Endothelial cell of umbilical vein (primary cell): ENCODE results near the gene ABCC2. TPM values are rescaled to one million over a fixed set of nuclear protein-coding genes. Genes with fewer than 3 reads are reported as not detected.

Experiments
- BruUV-seq: library from RNA; stranded (reverse); fragments of 400-500 nt; replicated peaks from 2 replicates; lab custom pipeline; 2021; lab: Mats Ljungman, UMichigan
- CTCF ChIA-PET: fragments of 300-600, 350-600 bp; sonication (Branson Sonifier 250); formaldehyde crosslinking; loops from one replicate; lab custom pipeline; 2021; ENCODE audit warnings: antibody characterized with exemption, inconsistent platforms; lab: Charles Lee
- POLR2A ChIA-PET: fragments of 300-600, 350-600 bp; sonication (Branson Sonifier 250); formaldehyde crosslinking; loops from one replicate; lab custom pipeline; 2021; ENCODE audit warnings: antibody characterized with exemption, inconsistent platforms; lab: Charles Lee
- DNase-seq: peaks from one replicate; pipeline ENCODE4 v3.0.0-alpha.2; 2011; ENCODE audit warnings: low read depth, low spot score
- FAIRE-seq: peaks from 2 replicates; lab custom pipeline; 2011; peaks lifted over from hg19 to GRCh38; lab: Jason Lieb, UNC
- H2AFZ ChIP-seq: 2 replicates; pipeline ENCODE4 v1.6.0; 2012; ENCODE audit warnings: low read depth, low read length, control low read depth, inconsistent platforms
- H3K27ac ChIP-seq: 2 replicates; pipeline ENCODE4 v1.5.1; 2011; ENCODE audit warnings: low read depth, mild to moderate bottlenecking, control low read depth, low read length, moderate library complexity; ENCODE audit not compliant: insufficient read depth
- H3K27me3 ChIP-seq, 2 experiments: 2 replicates each; pipeline versions ENCODE4 v1.6.0 to v1.6.1; 2011; ENCODE audit warnings: low read length in 2 of 2, mixed read lengths in 1 of 2; ENCODE audit not compliant: control insufficient read depth in 2 of 2, insufficient read depth in 2 of 2
- H3K36me3 ChIP-seq, 2 experiments: 2 replicates in 1 of 2; 3 replicates in 1 of 2; pipeline ENCODE4 v1.5.1; 2011; ENCODE audit warnings: low read length in 2 of 2, mild to moderate bottlenecking in 1 of 2, moderate library complexity in 1 of 2; ENCODE audit not compliant: control insufficient read depth in 2 of 2, insufficient read depth in 2 of 2; ENCODE audit errors: extremely low read depth in 1 of 2
- H3K4me1 ChIP-seq: 3 replicates; pipeline ENCODE4 v1.5.1; 2011; ENCODE audit warnings: mild to moderate bottlenecking, low read length; ENCODE audit not compliant: control insufficient read depth, insufficient read depth; ENCODE audit errors: extremely low read depth
- H3K4me2 ChIP-seq: 2 replicates; pipeline ENCODE4 v1.6.1; 2011; ENCODE audit warnings: low read length, control low read depth, mixed read lengths; ENCODE audit not compliant: insufficient read depth
- H3K4me3 ChIP-seq, 3 experiments: fragments of 200-600 bp in 1 of 3; sonication (generic), shearing (Covaris generic) in 1 of 3; replicated peaks in 1 of 3; 2 replicates each; pipeline ENCODE4 v1.5.1; 2011 to 2016; ENCODE audit warnings: control low read depth in 3 of 3, low read length in 3 of 3, mild to moderate bottlenecking in 2 of 3, inconsistent platforms in 1 of 3, low read depth in 1 of 3, moderate library complexity in 1 of 3; ENCODE audit not compliant: insufficient read depth in 1 of 3
- H3K79me2 ChIP-seq: 2 replicates; pipeline ENCODE4 v1.6.0; 2012; ENCODE audit warnings: low read length, inconsistent platforms; ENCODE audit not compliant: control insufficient read depth, insufficient read depth
- H3K9ac ChIP-seq: replicated peaks from 2 replicates; pipeline ENCODE3; 2011; ENCODE audit warnings: low read length, control low read depth; ENCODE audit not compliant: insufficient read depth; ENCODE audit errors: extremely low read depth
- H3K9me1 ChIP-seq: replicated peaks from 3 replicates; pipeline ENCODE4 v1.6.0; 2011; ENCODE audit warnings: mild to moderate bottlenecking, low read length; ENCODE audit not compliant: control insufficient read depth, insufficient read depth; ENCODE audit errors: extremely low read depth
- H3K9me3 ChIP-seq: replicated peaks from 2 replicates; pipeline ENCODE4 v1.5.1; 2012; ENCODE audit warnings: low read length, inconsistent platforms; ENCODE audit not compliant: control insufficient read depth, insufficient read depth
- H4K20me1 ChIP-seq: replicated peaks from 2 replicates; pipeline ENCODE3; 2011; ENCODE audit warnings: mild to moderate bottlenecking, low read length; ENCODE audit not compliant: control insufficient read depth, insufficient read depth; ENCODE audit errors: extremely low read depth
- EZH2 ChIP-seq: IDR thresholded peaks from 2 replicates; pipeline ENCODE4 v1.6.1; 2012; ENCODE audit warnings: borderline replicate concordance, low read depth, mild to moderate bottlenecking, moderate library complexity, low read length, inconsistent platforms; ENCODE audit not compliant: severe bottlenecking
- FOS ChIP-seq: IDR thresholded peaks from 2 replicates; pipeline ENCODE4 v1.6.1; 2011; ENCODE audit warnings: mild to moderate bottlenecking, low read length, moderate library complexity, borderline replicate concordance; ENCODE audit not compliant: insufficient read depth
- GATA2 ChIP-seq: IDR thresholded peaks from 2 replicates; pipeline ENCODE4 v1.7.0; 2011; ENCODE audit warnings: low read depth, mild to moderate bottlenecking, moderate library complexity, mixed read lengths, low read length; ENCODE audit not compliant: insufficient read length, insufficient read depth
- JUN ChIP-seq: IDR thresholded peaks from 2 replicates; pipeline ENCODE4 v1.6.1; 2011; ENCODE audit warnings: borderline replicate concordance, low read depth; ENCODE audit not compliant: insufficient read length, insufficient read depth
- MAX ChIP-seq: IDR thresholded peaks from 2 replicates; pipeline ENCODE4 v1.6.1; 2011; ENCODE audit not compliant: insufficient read depth, insufficient read length
- MYC ChIP-seq: IDR thresholded peaks from one replicate; pipeline ENCODE4 v1.6.1; 2011; ENCODE audit warnings: mild to moderate bottlenecking, low read depth, low read length
- POLR2A ChIP-seq: IDR thresholded peaks from 2 replicates; pipeline ENCODE4 v1.6.1; 2012; ENCODE audit warnings: low read depth, mild to moderate bottlenecking, control low read depth, low read length
- POLR2AphosphoS5 ChIP-seq: IDR thresholded peaks from 2 replicates; pipeline ENCODE4 v1.6.1; 2012; ENCODE audit warnings: low read depth, mild to moderate bottlenecking, control low read depth, low read length, moderate library complexity; ENCODE audit not compliant: insufficient read depth
- dilution Hi-C: fragments of 300-500 bp; cut with MboI; formaldehyde crosslinking; loops from one replicate; pipeline ENCODE4 v1.15.0; 2019; ENCODE audit warnings: low sequenced_read_pairs; ENCODE audit not compliant: extremely low pct_ligation_motif_present
- intact Hi-C: fragments of 100-400 bp; cut with micrococcal nuclease; formaldehyde crosslinking; loops from one replicate; pipeline ENCODE4 v1.10.0; 2022
- polyA plus RNA-seq, 4 experiments: library from polyadenylated mRNA; depleted of rRNA in 3 of 4; stranded (reverse) in 3 of 4; unstranded in 1 of 4; fragments of >200 nt; gene quantifications; 2 replicates each; pipeline versions ENCODE4 v1.2.1 to v1.2.3, GENCODE V29; 2011 to 2012; ENCODE audit warnings: missing spikeins in 1 of 4
- total RNA-seq: library from RNA; stranded (reverse); gene quantifications from 2 replicates; pipeline ENCODE4 v1.2.3, GENCODE V29; 2021
- TF ChIP-seq, protein P1 (sequence below), 2 donors: IDR thresholded peaks; 1 replicate in 1 of 2; 2 replicates in 1 of 2; pipeline ENCODE4 v1.5.1; 2011; ENCODE audit warnings: low read length in 2 of 2, mild to moderate bottlenecking in 2 of 2, moderate library complexity in 2 of 2, control low read depth in 1 of 2, inconsistent platforms in 1 of 2, low read depth in 1 of 2; ENCODE audit not compliant: insufficient read depth in 1 of 2; ENCODE audit errors: extremely low read depth in 1 of 2

ABCC2 gene
- total and polyA plus RNA-seq, 2 donors (not counting 3 experiments of a cell fraction or from before 2014, with no cell fraction given), result 1.5 to 3.3 TPM

GRCh38 chr10:99806091-99806490, 23.7 kb downstream of the ABCC2 start:
- dilution Hi-C loops, result loop anchor here (10.0 kb wide), 1 partner anchor 51 kb away; no protein-coding TSS in a partner anchor

More at GRCh38 chr10:99806091-99806490, 23.7 kb downstream of the ABCC2 start:
- H3K4me2 ChIP-seq, result no peak overlapping the region
- no peaks in the 10 kb centered on the region for H3K9me1 ChIP-seq
- no peaks in the 10 kb centered on the region for H3K36me3 ChIP-seq
- H3K27me3 ChIP-seq, result no peaks in the 10 kb centered on the region
- no peak overlapping the region for H3K9ac ChIP-seq
- no peaks in the 10 kb centered on the region for H3K4me1 ChIP-seq
- H3K79me2 ChIP-seq, result no peaks in the 10 kb centered on the region
- TF ChIP-seq, protein P1, sequence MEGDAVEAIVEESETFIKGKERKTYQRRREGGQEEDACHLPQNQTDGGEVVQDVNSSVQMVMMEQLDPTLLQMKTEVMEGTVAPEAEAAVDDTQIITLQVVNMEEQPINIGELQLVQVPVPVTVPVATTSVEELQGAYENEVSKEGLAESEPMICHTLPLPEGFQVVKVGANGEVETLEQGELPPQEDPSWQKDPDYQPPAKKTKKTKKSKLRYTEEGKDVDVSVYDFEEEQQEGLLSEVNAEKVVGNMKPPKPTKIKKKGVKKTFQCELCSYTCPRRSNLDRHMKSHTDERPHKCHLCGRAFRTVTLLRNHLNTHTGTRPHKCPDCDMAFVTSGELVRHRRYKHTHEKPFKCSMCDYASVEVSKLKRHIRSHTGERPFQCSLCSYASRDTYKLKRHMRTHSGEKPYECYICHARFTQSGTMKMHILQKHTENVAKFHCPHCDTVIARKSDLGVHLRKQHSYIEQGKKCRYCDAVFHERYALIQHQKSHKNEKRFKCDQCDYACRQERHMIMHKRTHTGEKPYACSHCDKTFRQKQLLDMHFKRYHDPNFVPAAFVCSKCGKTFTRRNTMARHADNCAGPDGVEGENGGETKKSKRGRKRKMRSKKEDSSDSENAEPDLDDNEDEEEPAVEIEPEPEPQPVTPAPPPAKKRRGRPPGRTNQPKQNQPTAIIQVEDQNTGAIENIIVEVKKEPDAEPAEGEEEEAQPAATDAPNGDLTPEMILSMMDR (IDR thresholded peaks at IDR 0.05; ENCODE audit: extremely low read depth in 1 of 2, insufficient read depth in 1 of 2, low read depth in 1 of 2, low read length in 2 of 2), result no peak
- no peak for TF ChIP-seq EZH2
- no peak for TF ChIP-seq MYC
- TF ChIP-seq FOS, result no peak
- no peak for TF ChIP-seq POLR2AphosphoS5
- TF ChIP-seq GATA2, result no peak
- TF ChIP-seq JUN, result no peak
- no peak for TF ChIP-seq MAX
- no peak for TF ChIP-seq POLR2A
- no peak overlapping the region for H3K27ac ChIP-seq
- H2AFZ ChIP-seq, result no peak overlapping the region
- no peaks in the 10 kb centered on the region for H4K20me1 ChIP-seq
- CTCF ChIA-PET, result interaction anchor here (1.2 kb wide), 2 partner anchors 14 to 38 kb away, joined by 3 to 4 read pairs; no protein-coding TSS in a partner anchor
- FAIRE-seq (no peak), DNase-seq (no peak)
- no peak overlapping the region for H3K4me3 ChIP-seq
- H3K9me3 ChIP-seq, result no peaks in the 10 kb centered on the region
- no TSS peak for BruUV-seq
- intact Hi-C loops, result no loop called here
- POLR2A ChIA-PET, result no interaction called here
